Left ventricle myocardium inferior (tissue), 1 donor: ENCODE measurements around the gene ARHGAP25. TPM values are rescaled to one million over a fixed set of nuclear protein-coding genes. Genes with fewer than 3 reads are reported as not detected.

Experiments
- DNase-seq: peaks from one replicate; pipeline ENCODE4 v3.0.0-alpha.2; 2020
- H3K27ac ChIP-seq: fragments of 200-600 bp; replicated peaks from 2 replicates; pipeline ENCODE4 v1.8.0; 2021
- H3K27me3 ChIP-seq: fragments of 200-600 bp; 2 replicates; pipeline ENCODE4 v1.8.0; 2021; ENCODE audit warnings: low read depth
- H3K36me3 ChIP-seq: fragments of 200-600 bp; 2 replicates; pipeline ENCODE4 v1.8.0; 2021
- H3K4me1 ChIP-seq: fragments of 200-600 bp; 2 replicates; pipeline ENCODE4 v1.8.0; 2021
- H3K4me3 ChIP-seq: fragments of 200-600 bp; 2 replicates; pipeline ENCODE4 v1.8.0; 2021; ENCODE audit warnings: mild to moderate bottlenecking, moderate library complexity
- H3K9me3 ChIP-seq: fragments of 200-600 bp; replicated peaks from 2 replicates; pipeline ENCODE4 v1.8.0; 2021
- intact Hi-C: fragments of 100-400 bp; cut with micrococcal nuclease; formaldehyde crosslinking; loops from one replicate; pipeline ENCODE4 v1.11.0; 2022
- total RNA-seq: library from RNA; stranded (reverse); fragmentation: NEBNext Ultra II Directional; extraction: Animal tissue kit (Norgen Biotek cat#: 25700); gene quantifications from one replicate; pipeline ENCODE4 v1.2.1, GENCODE V29; 2021
- TF ChIP-seq, protein P1 (sequence below): fragments of 200-600 bp; IDR thresholded peaks from 2 replicates; pipeline ENCODE4 v1.8.0; 2021; ENCODE audit warnings: antibody characterized with exemption, mild to moderate bottlenecking, borderline replicate concordance
- donor health status: DM: no; HTN: yes; CAD: no; lungs with severe emphysema.

The ARHGAP25 gene
- total RNA-seq, 1 donor from 2014 or later, result 5.3 TPM

DNA sequence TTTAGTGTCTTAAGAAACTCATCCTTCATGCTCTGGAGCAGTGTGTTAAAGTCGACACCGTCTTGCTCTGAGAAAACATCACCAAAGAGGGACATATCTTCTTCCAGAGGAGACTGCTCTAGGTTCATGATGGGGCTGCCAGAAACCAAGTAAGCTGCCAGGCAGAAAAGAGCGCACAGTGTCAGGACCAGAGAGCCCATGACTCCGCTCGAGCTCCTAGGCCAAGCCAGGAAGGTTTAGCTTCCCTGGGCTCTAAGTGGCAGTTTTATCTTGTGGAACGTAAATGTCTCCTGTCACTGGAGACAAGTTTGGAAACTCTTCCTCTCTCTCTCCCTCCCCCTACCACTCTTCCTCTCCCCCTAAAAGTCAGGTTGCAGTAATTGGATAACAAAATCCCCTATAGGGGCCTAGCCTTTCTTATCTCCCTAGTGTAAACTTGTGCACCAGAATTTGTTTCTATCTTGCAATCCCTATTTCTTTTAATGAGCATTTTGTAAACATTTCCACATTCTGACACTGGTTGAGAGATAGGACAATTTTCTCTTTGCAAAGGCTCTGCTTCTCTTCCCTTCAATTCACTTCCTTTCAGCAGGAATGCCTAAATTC, 136.7 kb downstream of the ARHGAP25 start, which contains the start of gene BMP10:
BMP10 (minus strand) TSS at position 239 of the 606 bp plus-strand sequence; CDS start at position 200, 39 bp downstream.
- Histone ChIP-seq H3K4me3 (no peak within 1 kb of the TSS), H3K36me3 (no peaks in the 10 kb centered on the region), H3K27ac (no peak within 1 kb of the TSS), H3K27me3 (peaks cover 99% of the 10 kb centered on the region), H3K9me3 (no peaks in the 10 kb centered on the region), H3K4me1 (no peaks in the 10 kb centered on the region)
- no peak for DNase-seq
- TF ChIP-seq, protein P1, sequence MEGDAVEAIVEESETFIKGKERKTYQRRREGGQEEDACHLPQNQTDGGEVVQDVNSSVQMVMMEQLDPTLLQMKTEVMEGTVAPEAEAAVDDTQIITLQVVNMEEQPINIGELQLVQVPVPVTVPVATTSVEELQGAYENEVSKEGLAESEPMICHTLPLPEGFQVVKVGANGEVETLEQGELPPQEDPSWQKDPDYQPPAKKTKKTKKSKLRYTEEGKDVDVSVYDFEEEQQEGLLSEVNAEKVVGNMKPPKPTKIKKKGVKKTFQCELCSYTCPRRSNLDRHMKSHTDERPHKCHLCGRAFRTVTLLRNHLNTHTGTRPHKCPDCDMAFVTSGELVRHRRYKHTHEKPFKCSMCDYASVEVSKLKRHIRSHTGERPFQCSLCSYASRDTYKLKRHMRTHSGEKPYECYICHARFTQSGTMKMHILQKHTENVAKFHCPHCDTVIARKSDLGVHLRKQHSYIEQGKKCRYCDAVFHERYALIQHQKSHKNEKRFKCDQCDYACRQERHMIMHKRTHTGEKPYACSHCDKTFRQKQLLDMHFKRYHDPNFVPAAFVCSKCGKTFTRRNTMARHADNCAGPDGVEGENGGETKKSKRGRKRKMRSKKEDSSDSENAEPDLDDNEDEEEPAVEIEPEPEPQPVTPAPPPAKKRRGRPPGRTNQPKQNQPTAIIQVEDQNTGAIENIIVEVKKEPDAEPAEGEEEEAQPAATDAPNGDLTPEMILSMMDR, result no peak
- intact Hi-C loops, result no loop called here

Other genes with a start within 250 kb of the ARHGAP25 start
- gene PROKR1, start 91.2 kb upstream of the ARHGAP25 start, total RNA-seq, result not detected
- gene BMP10, start 136.6 kb downstream of the ARHGAP25 start, total RNA-seq, result 0.19 TPM
- not detected for gene GKN2, start 218.1 kb downstream of the ARHGAP25 start, total RNA-seq
- gene GKN1, start 239.8 kb downstream of the ARHGAP25 start, total RNA-seq, result not detected